Endothelial cell of umbilical vein (primary cell): ENCODE data around the gene DUOXA1.
A peak's percentile ranks its signal among the peaks of the same experiment; 100 is the strongest.

Experiments
- EZH2 ChIP-seq: IDR thresholded peaks from 2 replicates; pipeline ENCODE4 v1.6.1; 2012; ENCODE audit warnings: borderline replicate concordance, low read depth, mild to moderate bottlenecking, moderate library complexity, low read length, inconsistent platforms; ENCODE audit not compliant: severe bottlenecking
- FOS ChIP-seq: IDR thresholded peaks from 2 replicates; pipeline ENCODE4 v1.6.1; 2011; ENCODE audit warnings: mild to moderate bottlenecking, low read length, moderate library complexity, borderline replicate concordance; ENCODE audit not compliant: insufficient read depth
- MYC ChIP-seq: IDR thresholded peaks from one replicate; pipeline ENCODE4 v1.6.1; 2011; ENCODE audit warnings: mild to moderate bottlenecking, low read depth, low read length
- POLR2A ChIP-seq: IDR thresholded peaks from 2 replicates; pipeline ENCODE4 v1.6.1; 2012; ENCODE audit warnings: low read depth, mild to moderate bottlenecking, control low read depth, low read length
- TF ChIP-seq, protein P1 (sequence below), 2 donors: IDR thresholded peaks; 1 replicate in 1 of 2; 2 replicates in 1 of 2; pipeline ENCODE4 v1.5.1; 2011; ENCODE audit warnings: low read length in 2 of 2, mild to moderate bottlenecking in 2 of 2, moderate library complexity in 2 of 2, control low read depth in 1 of 2, inconsistent platforms in 1 of 2, low read depth in 1 of 2; ENCODE audit not compliant: insufficient read depth in 1 of 2; ENCODE audit errors: extremely low read depth in 1 of 2
- TF ChIP-seq, protein P2 (sequence below): IDR thresholded peaks from 2 replicates; pipeline ENCODE4 v1.6.1; 2011; ENCODE audit not compliant: insufficient read depth, insufficient read length

DNA sequence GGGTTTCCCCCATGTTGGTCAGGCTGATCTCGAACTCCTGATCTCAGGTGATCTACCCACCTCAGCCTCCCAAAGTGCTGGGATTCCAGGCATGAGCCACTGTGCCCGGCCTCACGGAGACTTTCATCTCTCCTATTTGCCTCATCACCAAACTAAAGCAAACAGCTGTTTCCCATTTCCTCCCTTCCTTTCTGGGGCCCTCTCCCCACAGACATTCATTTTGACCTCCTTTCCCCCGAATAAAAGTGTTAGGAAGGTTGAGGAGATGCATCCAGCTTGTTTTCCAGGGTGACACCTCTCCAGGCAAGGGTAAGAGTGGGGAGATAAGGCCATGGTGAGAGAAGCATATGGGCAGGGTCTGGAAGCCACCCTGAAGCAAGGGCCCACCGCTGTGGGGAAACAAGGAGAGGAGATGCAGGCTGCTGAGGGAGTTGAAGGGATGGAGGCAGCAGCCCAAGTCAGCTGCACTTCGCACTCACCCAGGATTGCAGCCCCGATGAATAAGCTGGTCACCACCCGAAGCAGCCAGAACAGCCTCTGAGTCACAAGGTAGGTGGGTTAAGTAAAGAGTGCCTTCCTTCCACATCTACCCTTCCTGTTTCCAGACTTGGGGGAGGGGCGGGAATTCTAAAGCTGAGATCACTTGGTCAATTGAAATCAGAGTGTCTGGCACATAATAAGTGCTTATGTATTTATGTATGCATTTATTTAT, 7.8 kb downstream of the DUOXA1 start:
- no peak for TF ChIP-seq MYC
- TF ChIP-seq, protein P1, sequence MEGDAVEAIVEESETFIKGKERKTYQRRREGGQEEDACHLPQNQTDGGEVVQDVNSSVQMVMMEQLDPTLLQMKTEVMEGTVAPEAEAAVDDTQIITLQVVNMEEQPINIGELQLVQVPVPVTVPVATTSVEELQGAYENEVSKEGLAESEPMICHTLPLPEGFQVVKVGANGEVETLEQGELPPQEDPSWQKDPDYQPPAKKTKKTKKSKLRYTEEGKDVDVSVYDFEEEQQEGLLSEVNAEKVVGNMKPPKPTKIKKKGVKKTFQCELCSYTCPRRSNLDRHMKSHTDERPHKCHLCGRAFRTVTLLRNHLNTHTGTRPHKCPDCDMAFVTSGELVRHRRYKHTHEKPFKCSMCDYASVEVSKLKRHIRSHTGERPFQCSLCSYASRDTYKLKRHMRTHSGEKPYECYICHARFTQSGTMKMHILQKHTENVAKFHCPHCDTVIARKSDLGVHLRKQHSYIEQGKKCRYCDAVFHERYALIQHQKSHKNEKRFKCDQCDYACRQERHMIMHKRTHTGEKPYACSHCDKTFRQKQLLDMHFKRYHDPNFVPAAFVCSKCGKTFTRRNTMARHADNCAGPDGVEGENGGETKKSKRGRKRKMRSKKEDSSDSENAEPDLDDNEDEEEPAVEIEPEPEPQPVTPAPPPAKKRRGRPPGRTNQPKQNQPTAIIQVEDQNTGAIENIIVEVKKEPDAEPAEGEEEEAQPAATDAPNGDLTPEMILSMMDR (IDR thresholded peaks at IDR 0.05; ENCODE audit: extremely low read depth in 1 of 2, insufficient read depth in 1 of 2, low read depth in 1 of 2, low read length in 2 of 2), result no peak
- no peak for TF ChIP-seq POLR2A
- TF ChIP-seq FOS, result peak; percentile 73
- TF ChIP-seq, protein P2, sequence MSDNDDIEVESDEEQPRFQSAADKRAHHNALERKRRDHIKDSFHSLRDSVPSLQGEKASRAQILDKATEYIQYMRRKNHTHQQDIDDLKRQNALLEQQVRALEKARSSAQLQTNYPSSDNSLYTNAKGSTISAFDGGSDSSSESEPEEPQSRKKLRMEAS, result no peak
- no peak for TF ChIP-seq EZH2
